Small intestine (tissue), 7 donors: Measurements from ENCODE around the gene TAF7. TPM values are rescaled to one million over a fixed set of nuclear protein-coding genes. Genes with fewer than 3 reads are reported as not detected.
A peak's percentile ranks its signal among the peaks of the same experiment; 100 is the strongest.
"Not testable (repeated sequence)": the region's sequence is repeated elsewhere in the genome, so short reads cannot be mapped to it uniquely, and the experiment has no call there.

Experiments
- DNase-seq, 2 donors: peaks; one replicate each; pipeline versions ENCODE4 v3.0.0 to v3.0.0-alpha.2; 2013
- FAIRE-seq: peaks from 2 replicates; lab custom pipeline; 2012; peaks lifted over from hg19 to GRCh38; lab: Jason Lieb, UNC
- H3K27ac ChIP-seq, 3 donors: one replicate each; pipeline ENCODE4 v1.5.1; 2013; ENCODE audit warnings: low read length in 2 of 3, mild to moderate bottlenecking in 2 of 3, control low read depth in 1 of 3, inconsistent platforms in 1 of 3, low read depth in 1 of 3, moderate library complexity in 1 of 3
- H3K27me3 ChIP-seq, 3 donors: one replicate each; pipeline ENCODE4 v1.6.1; 2013; ENCODE audit warnings: low read length in 3 of 3, inconsistent platforms in 1 of 3; ENCODE audit not compliant: control insufficient read depth in 3 of 3, insufficient read depth in 3 of 3
- H3K36me3 ChIP-seq, 3 donors: one replicate each; pipeline ENCODE4 v1.6.1; 2013; ENCODE audit warnings: low read length in 3 of 3, inconsistent platforms in 1 of 3, low read depth in 1 of 3, mild to moderate bottlenecking in 1 of 3, moderate library complexity in 1 of 3; ENCODE audit not compliant: control insufficient read depth in 3 of 3, insufficient read depth in 2 of 3
- H3K4me1 ChIP-seq, 3 donors: one replicate each; pipeline ENCODE4 v1.6.1; 2013; ENCODE audit warnings: low read length in 2 of 3, inconsistent platforms in 1 of 3, low read depth in 1 of 3, mild to moderate bottlenecking in 1 of 3, moderate library complexity in 1 of 3; ENCODE audit not compliant: control insufficient read depth in 3 of 3, insufficient read depth in 2 of 3
- H3K4me3 ChIP-seq, 3 donors: one replicate each; pipeline ENCODE4 v1.5.1; 2013; ENCODE audit warnings: low read length in 3 of 3, control low read depth in 1 of 3, inconsistent platforms in 1 of 3, low read depth in 1 of 3, mild to moderate bottlenecking in 1 of 3, moderate library complexity in 1 of 3
- H3K9me3 ChIP-seq, 2 donors: one replicate each; pipeline ENCODE4 v1.6.1; 2013; ENCODE audit warnings: low read depth in 1 of 2, low read length in 1 of 2; ENCODE audit not compliant: control insufficient read depth in 2 of 2, insufficient read depth in 1 of 2
- WGBS, 3 donors: extraction: QIAGEN DNeasy Blood & Tissue Kit; methylation state at CpG; one replicate each; pipeline ENCODE4 v1.1.7; 2013; 5-methylcytosine and 5-hydroxymethylcytosine counted together
- polyA plus RNA-seq, 4 donors: library from polyadenylated mRNA; stranded (reverse) in 3 of 4; unstranded in 1 of 4; fragments of 200-250 nt in 3 of 4; fragments of 120-200 nt in 1 of 4; gene quantifications; one replicate each; pipeline versions ENCODE4 v1.2.1 to v1.2.3, GENCODE V29; 2013
- donor health status: healthy with polysubstance abuse.
- donor health status: control.
- donor health status: control.
- donor health status: Bipolar disorder and iron deficiency.
- donor health status: healthy.

Gene TAF7
- polyA plus RNA-seq, 4 donors = 58.8 to 91.9 (median 66.1) TPM

- H3K27ac ChIP-seq = no peak within 1 kb of the TSS
- peaks cover 0 to 19% (median 17%) of the 10 kb centered on the region in 3 donors for H3K27me3 ChIP-seq
- 28 to 40% (median 39%) methylated on average over 21 of the region's 21 CpGs for WGBS, 3 donors
- peaks cover 2 to 46% of the 10 kb centered on the region in 2 donors for H3K9me3 ChIP-seq
- H3K4me1 ChIP-seq = no peaks in the 10 kb centered on the region
- no peaks in the 10 kb centered on the region for H3K36me3 ChIP-seq
- DNase-seq = no peak
- no peak for FAIRE-seq
- no peak within 1 kb of the TSS for H3K4me3 ChIP-seq
These were observed 9.9 kb upstream of the TAF7 start, which contains the start of gene PCDHGA1 for GRCh38 chr5:141330299-141331080. Gene PCDHGA1 (plus strand): TSS chr5:141330514.

GRCh38 chr5:141328231-141328630 is 7.6 kb upstream of the TAF7 start:
- H3K36me3 ChIP-seq = no peaks in the 10 kb centered on the region
- H3K27ac ChIP-seq = no peak overlapping the region
- FAIRE-seq (no peak), DNase-seq (no peak)
- H3K4me3 ChIP-seq = no peak overlapping the region
- H3K9me3 ChIP-seq = peaks cover 0 to 46% of the 10 kb centered on the region in 2 donors
- H3K27me3 ChIP-seq = peaks cover 0 to 19% (median 15%) of the 10 kb centered on the region in 3 donors
- no peaks in the 10 kb centered on the region for H3K4me1 ChIP-seq
- 64 to 85% (median 81%) methylated on average over 8 of the region's 8 CpGs for WGBS, 3 donors

- FAIRE-seq (no peak), DNase-seq (peak; percentile 35 to 52)
- Histone ChIP-seq H3K27ac (peak overlapping the region in 1 of 3 donors; percentile 6), H3K27me3 (peaks cover 0 to 17% (median 12%) of the 10 kb centered on the region in 3 donors), H3K4me1 (no peaks in the 10 kb centered on the region), H3K4me3 (peak overlapping the region; percentile 9 to 17 (median 9)), H3K36me3 (no peaks in the 10 kb centered on the region), H3K9me3 (peaks cover 0 to 37% of the 10 kb centered on the region in 2 donors)
- 13 to 23% (median 19%) methylated on average over 27 of the region's 27 CpGs for WGBS, 3 donors
These were observed 5.7 kb upstream of the TAF7 start for GRCh38 chr5:141326088-141326854.

- H3K4me1 ChIP-seq = peaks cover 0 to 3% (median 2%) of the 10 kb centered on the region in 3 donors
- DNase-seq = no peak
- H3K36me3 ChIP-seq = peaks cover 2 to 15% (median 2%) of the 10 kb centered on the region in 3 donors
- no peak overlapping the region for H3K4me3 ChIP-seq
- no peak for FAIRE-seq
- peaks cover 0 to 3% (median 0%) of the 10 kb centered on the region in 3 donors for H3K27me3 ChIP-seq
- WGBS, 3 donors = 74 to 83% (median 81%) methylated on average over 3 of the region's 3 CpGs
- H3K9me3 ChIP-seq = peaks cover 7 to 42% of the 10 kb centered on the region in 2 donors
- H3K27ac ChIP-seq = no peak overlapping the region
These were observed 1.7 kb upstream of the TAF7 start for GRCh38 chr5:141322261-141322660.

GRCh38 chr5:141319699-141320098 is 885 bp downstream of the TAF7 start:
- H3K27me3 ChIP-seq = no peaks in the 10 kb centered on the region
- WGBS, 3 donors = 76 to 85% (median 82%) methylated on average over 5 of the region's 5 CpGs
- DNase-seq (no peak), FAIRE-seq (no peak)
- peaks cover 7 to 53% of the 10 kb centered on the region in 2 donors for H3K9me3 ChIP-seq
- H3K4me3 ChIP-seq = peak overlapping the region in 2 of 3 donors; percentile 61 to 88
- peak overlapping the region in 1 of 3 donors; percentile 97 for H3K27ac ChIP-seq
- peaks cover 0 to 3% (median 2%) of the 10 kb centered on the region in 3 donors for H3K4me1 ChIP-seq
- H3K36me3 ChIP-seq = peaks cover 2 to 15% (median 10%) of the 10 kb centered on the region in 3 donors

GRCh38 chr5:141319202-141319601 is 1.4 kb downstream of the TAF7 start:
- WGBS, 3 donors = 97 to 99% (median 99%) methylated on average over 6 of the region's 6 CpGs
- Histone ChIP-seq H3K4me1 (peaks cover 0 to 3% (median 2%) of the 10 kb centered on the region in 3 donors), H3K4me3 (no peak overlapping the region), H3K27ac (no peak overlapping the region), H3K27me3 (no peaks in the 10 kb centered on the region), H3K9me3 (peaks cover 7 to 54% of the 10 kb centered on the region in 2 donors), H3K36me3 (peaks cover 2 to 15% (median 10%) of the 10 kb centered on the region in 3 donors)
- DNase-seq = no peak
- no peak for FAIRE-seq

GRCh38 chr5:141316963-141317362 is 3.6 kb downstream of the TAF7 start:
- H3K9me3 ChIP-seq = peaks cover 7 to 63% of the 10 kb centered on the region in 2 donors
- H3K36me3 ChIP-seq = peaks cover 2 to 16% (median 10%) of the 10 kb centered on the region in 3 donors
- WGBS, 3 donors = 84 to 92% (median 91%) methylated on average over 4 of the region's 4 CpGs
- not testable (repeated sequence) for H3K4me1 ChIP-seq, FAIRE-seq, H3K4me3 ChIP-seq, DNase-seq, H3K27me3 ChIP-seq, H3K27ac ChIP-seq

- FAIRE-seq = no peak
- Histone ChIP-seq H3K4me3 (no peak overlapping the region), H3K9me3 (peaks cover 5 to 59% of the 10 kb centered on the region in 2 donors)
These were observed 6.9 kb downstream of the TAF7 start for GRCh38 chr5:141313711-141314110.

More at GRCh38 chr5:141313711-141314110, 6.9 kb downstream of the TAF7 start:
- Histone ChIP-seq H3K4me1 (no peaks in the 10 kb centered on the region), H3K36me3 (peaks cover 2 to 8% (median 7%) of the 10 kb centered on the region in 3 donors), H3K27ac (no peak overlapping the region), H3K27me3 (no peaks in the 10 kb centered on the region)
- DNase-seq = no peak
